CD4-positive, alpha-beta T cell treated with Interleukin-17A for 1 hour (primary cell): ENCODE data around the gene GSTA2.
"Not testable (repeated sequence)": the region's sequence is repeated elsewhere in the genome, so short reads cannot be mapped to it uniquely, and the experiment has no call there.

Experiments used
- DNase-seq: peaks from one replicate; pipeline ENCODE4 v3.0.0-alpha.2; 2020

The GSTA2 gene

DNA sequence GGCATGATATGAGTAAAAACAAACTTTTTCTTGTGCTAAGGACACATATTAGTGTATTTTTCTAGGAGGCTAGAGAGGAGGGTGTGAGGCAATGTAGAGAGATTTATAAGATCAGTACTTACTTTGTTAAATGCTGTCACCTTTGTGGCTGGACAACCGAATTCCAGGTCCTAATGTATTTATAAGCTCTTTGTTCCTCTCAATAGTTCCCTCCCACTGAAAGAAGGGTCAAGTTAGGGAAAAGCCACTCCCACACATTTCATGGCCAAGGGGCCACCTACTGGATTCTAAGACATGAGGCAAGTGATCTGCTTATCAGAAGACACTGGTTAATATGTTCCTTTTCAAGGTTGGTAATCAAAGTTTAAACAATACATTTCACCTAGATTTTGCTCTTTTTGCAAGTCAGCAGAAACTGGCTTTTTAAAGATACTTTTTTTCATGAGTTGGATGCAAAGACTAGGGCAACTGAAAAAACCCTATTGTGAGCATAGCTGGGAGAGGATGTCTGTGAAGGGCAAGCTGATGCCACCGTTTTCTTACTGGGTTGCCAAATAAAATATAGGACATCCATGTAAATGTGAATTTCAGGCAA, at the start of gene GSTA2:
TSS of gene GSTA2 (minus strand) at position 154 of the 595 bp plus-strand sequence. CDS start 5,528 bp downstream, outside the sequence.
- not testable (repeated sequence) for DNase-seq

DNA sequence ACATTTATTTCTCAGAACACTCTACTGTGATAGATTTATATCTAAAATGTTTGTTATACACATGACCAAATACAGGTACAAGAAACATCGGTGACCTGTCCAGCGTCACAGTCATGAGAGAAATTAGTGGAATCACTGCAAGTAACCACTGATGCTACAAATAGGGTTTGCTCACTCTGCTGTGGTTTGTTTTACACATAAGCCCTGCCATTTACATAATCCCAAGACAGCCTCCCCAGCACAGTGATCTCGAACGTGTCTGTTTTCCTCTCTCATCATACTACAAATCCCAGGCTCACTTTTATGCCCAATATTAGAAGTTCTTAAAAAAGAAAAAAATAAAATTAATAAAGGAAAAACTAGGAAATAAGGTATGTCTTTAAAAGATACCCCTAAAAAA, 46.5 kb upstream of the GSTA2 start:
- not testable (repeated sequence) for DNase-seq

GRCh38 chr6:52808660-52809059, 45.4 kb upstream of the GSTA2 start:
- no peak for DNase-seq

GRCh38 chr6:52803668-52804255, 40.5 kb upstream of the GSTA2 start, which contains the start of gene GSTA1:
TSS of gene GSTA1 (minus strand) at chr6:52803816. CDS start at chr6:52799267, 4,549 bp downstream.
- DNase-seq: not testable (repeated sequence)

DNA sequence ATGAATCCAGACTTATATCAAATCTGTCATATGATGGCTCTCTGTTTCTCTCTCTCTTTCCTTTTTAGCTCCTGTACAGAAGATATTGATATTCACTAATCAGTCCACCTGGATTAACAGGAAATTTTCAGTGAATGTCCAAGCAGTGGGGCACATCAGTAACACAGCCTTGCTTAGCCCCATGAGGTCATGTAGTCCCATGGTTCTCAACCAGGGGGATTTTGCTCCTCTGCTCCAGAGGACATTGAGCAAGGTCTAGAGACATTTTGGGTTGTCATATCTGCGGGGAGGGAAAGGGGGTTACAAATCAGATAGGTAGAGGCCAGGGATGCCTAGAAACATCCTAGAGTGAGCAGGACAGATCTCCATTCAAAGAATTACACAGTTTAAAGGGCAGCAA, 39.5 kb upstream of the GSTA2 start:
- no peak for DNase-seq

GRCh38 chr6:52801188-52801841, 38.0 kb upstream of the GSTA2 start:
- no peak for DNase-seq

- DNase-seq: not testable (repeated sequence)
These were observed 36.0 kb upstream of the GSTA2 start for GRCh38 chr6:52799272-52799671.

DNA sequence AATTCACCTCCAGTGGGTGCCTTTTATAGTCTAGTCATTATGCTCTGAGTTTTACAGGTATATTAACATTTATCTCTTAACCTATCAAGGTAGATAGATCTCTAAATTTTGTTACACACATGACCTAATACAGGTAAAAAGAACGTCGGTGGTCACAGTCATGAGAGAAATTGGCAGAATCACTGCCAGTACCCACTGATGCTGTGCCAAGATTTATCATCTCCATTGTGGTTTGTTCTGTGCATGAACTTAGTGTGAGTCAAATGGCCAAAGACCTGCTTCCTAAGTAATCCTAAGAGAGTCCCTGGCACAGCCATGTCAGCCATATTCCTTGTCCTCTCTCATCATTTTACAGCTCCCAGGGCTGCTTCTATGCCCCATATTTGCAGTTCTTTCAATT, 31.1 kb upstream of the GSTA2 start:
- DNase-seq: not testable (repeated sequence)

DNA sequence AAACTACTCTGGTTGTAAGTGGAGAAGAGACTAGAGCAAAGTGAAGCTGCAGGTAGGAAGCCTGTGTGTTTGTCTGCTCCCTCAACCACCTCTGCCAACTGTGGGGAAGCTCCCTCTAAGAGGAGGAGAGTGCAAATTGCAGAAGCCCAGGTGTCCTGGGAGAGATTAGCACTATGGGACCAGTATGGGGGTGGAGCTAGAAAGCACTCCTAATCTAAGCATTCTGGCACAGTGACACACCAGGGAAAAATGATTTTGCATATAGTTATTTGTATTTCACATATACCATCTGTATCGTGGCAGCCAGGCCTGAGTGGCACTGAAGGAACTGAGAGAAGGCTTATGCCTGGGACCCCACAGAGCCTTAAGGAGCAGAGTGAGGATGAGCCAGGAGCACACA, 27.6 kb upstream of the GSTA2 start:
- DNase-seq: no peak

GRCh38 chr6:52789658-52790057, 26.4 kb upstream of the GSTA2 start:
- DNase-seq: not testable (repeated sequence)

DNA sequence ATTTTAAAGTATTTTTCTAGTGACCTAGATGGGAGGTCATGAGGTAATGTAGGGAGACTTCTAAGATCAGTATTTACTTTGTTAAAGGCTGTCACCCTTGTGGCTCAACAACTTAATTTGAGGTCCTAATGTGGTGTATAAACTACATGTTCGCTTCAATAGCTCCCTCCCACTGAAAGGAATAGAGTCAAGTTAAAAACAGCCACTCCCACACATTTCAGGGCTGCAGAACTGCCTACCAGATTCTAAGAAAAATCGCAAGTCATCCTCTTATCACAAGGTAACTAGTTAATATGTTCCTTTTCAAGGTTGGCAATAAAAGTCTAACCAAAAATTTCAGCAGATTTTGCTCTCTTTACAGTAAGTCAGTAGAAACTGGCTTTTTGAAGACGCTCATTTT, 25.2 kb upstream of the GSTA2 start:
- DNase-seq: no peak

- DNase-seq: no peak
These were observed 24.6 kb upstream of the GSTA2 start for GRCh38 chr6:52787917-52788316.

- DNase-seq: no peak
These were observed 23.1 kb upstream of the GSTA2 start for GRCh38 chr6:52786249-52786956.

DNA sequence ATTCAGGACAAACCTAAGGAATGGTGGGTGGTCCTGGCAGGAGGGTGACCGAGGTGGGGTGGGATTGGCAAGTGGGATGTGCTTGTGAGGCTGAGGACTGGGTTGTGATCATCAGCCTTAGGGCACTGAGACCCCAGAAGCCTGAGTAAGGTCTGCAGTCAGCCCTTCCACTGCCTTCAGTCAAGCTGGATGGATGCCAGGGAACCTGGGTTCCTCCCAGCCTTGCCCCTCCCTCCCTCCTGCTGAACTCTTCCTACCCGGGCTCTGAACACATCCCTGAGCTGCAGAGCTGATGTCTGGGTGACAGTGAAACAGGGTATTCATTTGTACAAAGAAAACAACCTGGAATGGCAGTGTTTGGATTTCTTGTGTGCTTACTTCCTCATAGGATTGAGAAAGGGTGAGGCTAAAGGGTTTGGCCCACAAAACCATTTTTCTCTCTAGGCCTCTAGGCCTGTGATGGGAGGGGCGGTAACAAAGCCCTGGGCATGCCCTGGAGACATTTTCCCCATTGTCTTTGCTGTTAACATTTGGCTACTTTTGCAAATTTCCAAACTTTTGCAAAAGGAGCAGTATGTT, 19.5 kb upstream of the GSTA2 start:
- not testable (repeated sequence) for DNase-seq

- not testable (repeated sequence) for DNase-seq
These were observed 18.9 kb upstream of the GSTA2 start for GRCh38 chr6:52782209-52782608.

DNA sequence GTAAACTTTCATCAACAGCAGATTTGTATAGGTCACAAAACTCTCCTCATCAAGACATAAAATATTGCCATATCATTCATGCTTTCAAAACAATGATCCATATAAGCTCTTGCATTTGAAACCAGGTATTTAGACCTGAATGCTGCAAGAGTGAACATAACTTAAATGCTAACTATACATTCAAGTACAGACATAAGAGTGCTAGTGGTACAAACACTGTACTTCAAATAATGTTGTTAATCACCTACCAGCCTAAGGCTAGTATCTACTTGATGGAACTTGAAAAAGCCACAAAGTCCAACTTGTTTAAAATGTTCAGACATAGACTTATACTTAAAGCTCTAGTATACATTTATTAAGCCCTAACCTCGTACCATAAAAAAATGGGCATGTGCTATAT, 16.0 kb upstream of the GSTA2 start:
- no peak for DNase-seq

- DNase-seq: not testable (repeated sequence)
These were observed 13.6 kb upstream of the GSTA2 start for GRCh38 chr6:52776711-52777351.

- not testable (repeated sequence) for DNase-seq
These were observed 6.1 kb upstream of the GSTA2 start for GRCh38 chr6:52769399-52769798.

DNA sequence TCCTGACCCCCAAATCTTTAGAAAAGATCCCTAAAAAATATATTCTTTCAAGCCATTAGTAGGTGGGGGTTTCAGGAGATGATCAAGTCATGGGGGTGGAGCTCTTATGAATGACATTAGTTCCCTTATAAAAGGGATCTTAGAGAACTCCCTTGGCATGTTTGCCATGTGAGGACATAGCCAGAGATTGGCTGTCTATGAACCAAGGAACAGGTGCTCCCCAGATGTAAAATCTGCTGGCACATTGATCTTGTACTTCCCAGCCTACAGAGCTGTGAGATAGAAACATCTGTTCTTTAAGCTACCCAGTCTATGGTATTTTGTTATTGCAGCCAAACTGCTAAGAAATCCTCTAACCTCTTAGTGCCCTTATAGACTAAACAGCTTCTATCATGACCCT, 4.4 kb upstream of the GSTA2 start:
- not testable (repeated sequence) for DNase-seq

DNA sequence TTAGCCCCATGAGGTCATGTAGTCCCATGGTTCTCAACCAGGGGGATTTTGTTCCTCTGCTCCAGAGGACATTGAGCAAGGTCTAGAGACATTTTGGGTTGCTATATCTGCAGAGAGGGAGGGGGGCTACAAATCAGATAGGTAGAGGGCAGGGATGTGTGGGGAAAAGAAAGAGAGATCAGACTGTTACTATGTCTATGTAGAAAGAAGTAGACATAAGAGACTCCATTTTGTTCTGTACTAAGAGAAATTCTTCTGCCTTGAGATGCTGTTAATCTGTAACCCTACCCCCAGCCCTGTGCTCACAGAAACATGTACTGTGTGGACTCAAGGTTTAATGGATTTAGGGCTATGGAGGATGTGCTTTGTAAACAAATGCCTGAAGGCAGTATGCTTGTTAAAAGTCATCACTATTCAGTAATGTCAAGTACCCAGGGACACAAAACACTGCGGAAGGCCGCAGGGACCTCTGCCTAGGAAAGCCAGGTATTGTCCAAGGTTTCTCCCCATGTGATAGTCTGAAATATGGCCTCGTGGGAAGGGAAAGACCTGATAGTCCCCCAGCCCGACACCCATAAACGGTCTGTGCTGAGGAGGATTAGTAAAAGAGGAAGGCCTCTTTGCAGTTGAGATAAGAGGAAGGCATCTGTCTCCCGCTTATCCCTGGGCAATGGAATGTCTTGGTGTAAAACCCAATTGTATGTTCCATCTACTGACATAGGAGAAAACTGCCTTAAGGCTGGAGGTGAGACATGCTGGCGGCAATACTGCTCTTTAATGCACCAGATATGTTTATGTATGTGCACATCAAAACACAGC, 1.4 kb downstream of the GSTA2 start:
- not testable (repeated sequence) for DNase-seq

DNA sequence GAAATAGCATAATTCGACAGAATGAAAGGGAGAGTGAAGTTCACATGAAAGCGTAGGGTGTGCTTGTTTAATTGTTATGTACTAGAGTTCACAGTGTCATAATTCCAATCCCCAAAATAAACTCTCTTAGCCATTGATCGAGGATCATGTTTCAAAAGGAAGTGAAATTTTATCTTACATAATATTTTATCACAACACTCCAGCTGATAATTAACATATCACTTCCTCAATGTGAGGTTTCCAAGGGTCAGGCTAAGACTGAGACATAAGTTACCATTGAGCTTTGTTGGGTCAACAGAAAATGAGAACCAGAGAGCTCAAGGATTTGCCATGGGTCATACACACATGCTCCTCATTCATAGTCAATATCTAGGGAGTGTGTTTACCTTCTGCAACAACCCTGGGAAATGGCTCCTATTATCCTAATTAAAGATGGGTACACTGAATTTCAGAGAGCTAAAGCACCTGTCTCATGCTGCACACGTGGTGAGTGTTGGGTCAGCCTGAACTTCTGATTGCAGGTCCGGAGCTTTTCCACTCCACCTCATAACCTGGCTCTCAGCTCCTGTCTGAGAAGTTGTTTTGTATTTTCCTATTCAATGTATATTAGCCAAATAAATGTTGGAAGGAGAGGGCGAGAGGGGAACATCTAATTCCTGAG, 3.0 kb downstream of the GSTA2 start:
- no peak for DNase-seq
